ENCODE results near the gene ZER1.

Gene ZER1

DNA sequence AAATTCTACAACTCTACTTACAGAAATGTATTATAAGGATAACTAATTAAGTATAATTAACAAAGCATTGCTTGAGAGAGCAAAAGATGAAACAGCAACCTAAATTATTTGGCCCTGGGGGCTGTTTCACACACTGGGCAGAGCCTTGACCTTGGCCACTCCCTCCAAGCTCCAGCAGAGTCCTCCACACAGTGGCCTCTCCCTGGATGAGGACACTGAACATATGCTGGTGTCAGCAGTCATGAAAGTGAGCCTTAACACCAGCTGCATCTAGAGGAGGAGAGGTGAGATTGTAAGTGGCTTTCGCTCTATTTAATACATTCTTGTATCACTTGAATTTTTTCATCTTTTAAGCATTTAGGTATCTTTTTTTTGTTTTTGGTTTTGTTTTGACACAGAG is 24.5 kb downstream of the ZER1 start:
- TF ChIP-seq, protein P1, sequence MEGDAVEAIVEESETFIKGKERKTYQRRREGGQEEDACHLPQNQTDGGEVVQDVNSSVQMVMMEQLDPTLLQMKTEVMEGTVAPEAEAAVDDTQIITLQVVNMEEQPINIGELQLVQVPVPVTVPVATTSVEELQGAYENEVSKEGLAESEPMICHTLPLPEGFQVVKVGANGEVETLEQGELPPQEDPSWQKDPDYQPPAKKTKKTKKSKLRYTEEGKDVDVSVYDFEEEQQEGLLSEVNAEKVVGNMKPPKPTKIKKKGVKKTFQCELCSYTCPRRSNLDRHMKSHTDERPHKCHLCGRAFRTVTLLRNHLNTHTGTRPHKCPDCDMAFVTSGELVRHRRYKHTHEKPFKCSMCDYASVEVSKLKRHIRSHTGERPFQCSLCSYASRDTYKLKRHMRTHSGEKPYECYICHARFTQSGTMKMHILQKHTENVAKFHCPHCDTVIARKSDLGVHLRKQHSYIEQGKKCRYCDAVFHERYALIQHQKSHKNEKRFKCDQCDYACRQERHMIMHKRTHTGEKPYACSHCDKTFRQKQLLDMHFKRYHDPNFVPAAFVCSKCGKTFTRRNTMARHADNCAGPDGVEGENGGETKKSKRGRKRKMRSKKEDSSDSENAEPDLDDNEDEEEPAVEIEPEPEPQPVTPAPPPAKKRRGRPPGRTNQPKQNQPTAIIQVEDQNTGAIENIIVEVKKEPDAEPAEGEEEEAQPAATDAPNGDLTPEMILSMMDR (IDR thresholded peaks at IDR 0.05; ENCODE audit: insufficient read depth, low read length, poor library complexity, severe bottlenecking): no peak
- DNase-seq (ENCODE audit: extremely low read depth, insufficient read length): no peak

DNA sequence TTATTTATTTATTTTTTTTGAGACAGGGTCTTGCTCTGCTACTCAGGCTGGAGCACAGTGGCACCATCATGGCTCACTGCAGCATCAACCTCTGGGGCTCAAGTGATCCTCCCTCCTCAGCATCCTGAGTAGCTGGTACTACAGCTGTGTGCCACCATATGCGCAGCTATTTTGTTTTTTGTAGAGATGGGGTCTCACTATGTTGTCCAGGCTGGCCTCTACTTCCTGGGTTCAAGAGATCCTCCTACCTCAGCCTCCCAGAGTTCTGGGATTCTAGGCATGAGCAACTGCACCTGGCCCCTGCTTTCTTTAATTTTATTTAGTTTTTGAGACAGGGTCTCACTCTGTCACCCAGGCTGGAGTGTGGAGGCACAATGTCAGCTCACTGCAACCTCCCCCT is 28.3 kb downstream of the ZER1 start:
- no peak overlapping the region for H3K4me3 ChIP-seq (replicated peaks; ENCODE audit: low read depth, low read length)
- TF ChIP-seq, protein P1 (IDR thresholded peaks at IDR 0.05; ENCODE audit: insufficient read depth, low read length, poor library complexity, severe bottlenecking): no peak
- DNase-seq (ENCODE audit: extremely low read depth, insufficient read length): no peak
- peaks cover 4% of the 10 kb centered on the region; the same call in 1 of the 2 replicates for H3K36me3 ChIP-seq (ENCODE audit: control insufficient read depth, insufficient read depth, low read length)
- H3K27me3 ChIP-seq (replicated peaks; ENCODE audit: control insufficient read depth, insufficient read depth, low read length): no peaks in the 10 kb centered on the region

More for the DNA sequence above, 24.5 kb downstream of the ZER1 start:
- peaks cover 11% of the 10 kb centered on the region for H3K36me3 ChIP-seq (ENCODE audit: control insufficient read depth, insufficient read depth, low read length)
- no peaks in the 10 kb centered on the region for H3K27me3 ChIP-seq (replicated peaks; ENCODE audit: control insufficient read depth, insufficient read depth, low read length)
- no peak overlapping the region for H3K4me3 ChIP-seq (replicated peaks; ENCODE audit: low read depth, low read length)

DNA sequence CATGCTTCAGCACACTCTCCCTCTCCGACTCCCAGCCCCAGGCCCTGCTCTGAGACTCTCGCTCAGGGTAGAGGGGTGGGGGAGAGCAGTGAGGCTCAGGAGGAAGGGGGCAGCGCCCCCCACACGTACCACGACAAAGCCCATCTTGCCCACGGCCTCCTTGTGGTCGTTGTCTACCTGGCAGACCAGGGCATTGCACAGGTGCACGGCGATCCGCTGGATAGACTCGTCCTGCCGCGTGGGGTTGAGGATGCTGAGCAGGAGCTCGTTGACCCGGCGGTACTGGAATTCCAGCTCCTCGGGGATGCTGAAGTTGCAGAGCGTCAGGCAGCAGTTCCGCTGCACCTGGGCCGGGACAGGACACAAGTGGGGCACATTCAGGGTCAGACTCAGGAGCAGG is 29.3 kb downstream of the ZER1 start:
- TF ChIP-seq, protein P1 (IDR thresholded peaks at IDR 0.05; ENCODE audit: insufficient read depth, low read length, poor library complexity, severe bottlenecking): no peak
- Histone ChIP-seq H3K36me3 (ENCODE audit: control insufficient read depth, insufficient read depth, low read length) (peaks cover 4% of the 10 kb centered on the region; the same call in 1 of the 2 replicates), H3K27me3 (replicated peaks; ENCODE audit: control insufficient read depth, insufficient read depth, low read length) (no peaks in the 10 kb centered on the region), H3K4me3 (replicated peaks; ENCODE audit: low read depth, low read length) (no peak overlapping the region)
- DNase-seq (ENCODE audit: extremely low read depth, insufficient read length): no peak

DNA sequence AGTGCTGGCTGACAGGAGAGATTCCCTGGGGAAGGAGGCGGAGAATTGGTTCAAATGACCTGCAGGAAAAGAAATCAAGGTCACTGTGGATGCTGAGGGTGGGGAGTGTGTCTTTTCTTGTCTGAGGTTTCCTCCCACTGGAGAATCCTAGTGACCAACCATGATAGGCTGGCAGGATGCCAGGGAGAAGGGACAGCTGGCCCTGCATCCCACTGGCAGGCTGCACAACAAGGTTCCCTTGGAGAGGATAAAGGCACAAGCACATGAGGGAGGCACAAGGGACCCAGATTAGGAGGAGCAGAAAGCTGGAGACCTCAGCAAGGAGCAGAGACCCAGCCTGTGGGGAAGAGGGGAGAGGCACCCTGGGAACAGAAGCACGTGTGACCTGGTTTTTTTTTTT is 36.4 kb downstream of the ZER1 start:
- TF ChIP-seq, protein P1 (IDR thresholded peaks at IDR 0.05; ENCODE audit: insufficient read depth, low read length, poor library complexity, severe bottlenecking): no peak
- Histone ChIP-seq H3K27me3 (replicated peaks; ENCODE audit: control insufficient read depth, insufficient read depth, low read length) (no peaks in the 10 kb centered on the region), H3K36me3 (ENCODE audit: control insufficient read depth, insufficient read depth, low read length) (peaks cover 7% of the 10 kb centered on the region), H3K4me3 (replicated peaks; ENCODE audit: low read depth, low read length) (no peak overlapping the region)
- no peak for DNase-seq (ENCODE audit: extremely low read depth, insufficient read length)

DNA sequence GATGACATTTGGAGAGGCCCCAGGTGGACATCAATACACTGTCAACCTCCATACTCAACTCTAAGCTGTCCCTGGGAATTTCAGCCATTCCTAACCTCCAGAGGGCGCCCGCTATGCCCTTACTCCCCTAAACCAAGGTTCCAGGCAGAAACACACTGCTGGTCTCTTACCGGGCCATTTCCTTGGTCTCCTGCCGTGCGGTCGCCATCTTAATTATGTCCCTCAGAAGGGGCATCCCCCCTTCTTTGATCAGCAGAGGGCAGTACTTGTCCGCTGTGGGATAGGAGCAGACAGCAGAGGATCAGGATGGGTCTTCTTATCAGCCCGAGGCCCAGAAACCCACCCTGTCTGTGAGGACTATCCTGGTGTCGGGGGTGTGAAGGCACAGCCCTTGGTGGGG is 38.5 kb downstream of the ZER1 start:
- H3K4me3 ChIP-seq (replicated peaks; ENCODE audit: low read depth, low read length): no peak overlapping the region
- DNase-seq (ENCODE audit: extremely low read depth, insufficient read length): no peak
- TF ChIP-seq, protein P1 (IDR thresholded peaks at IDR 0.05; ENCODE audit: insufficient read depth, low read length, poor library complexity, severe bottlenecking): peak; percentile 62

DNA sequence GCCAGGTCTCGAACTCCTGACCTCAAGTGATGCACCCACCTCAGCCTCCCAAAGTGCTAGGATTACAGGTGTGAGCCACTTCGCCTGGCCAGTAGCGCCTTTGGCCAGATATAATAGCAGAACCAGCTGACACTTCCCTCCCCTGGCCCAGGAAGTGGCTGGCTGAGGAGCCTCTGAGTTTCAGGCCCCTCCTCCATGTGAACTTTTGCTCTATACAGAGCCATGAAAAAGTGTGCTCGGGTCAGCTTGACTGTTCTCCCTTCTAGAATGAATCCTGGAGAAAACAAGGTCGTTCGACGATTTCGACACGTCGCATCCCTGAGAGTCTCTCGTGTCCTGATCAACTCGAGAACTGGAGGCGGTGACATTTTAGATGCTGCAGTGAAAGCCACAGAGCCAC is 39.2 kb downstream of the ZER1 start:
- TF ChIP-seq, protein P1 (IDR thresholded peaks at IDR 0.05; ENCODE audit: insufficient read depth, low read length, poor library complexity, severe bottlenecking): no peak
- no peak overlapping the region for H3K4me3 ChIP-seq (replicated peaks; ENCODE audit: low read depth, low read length)
- H3K36me3 ChIP-seq (ENCODE audit: control insufficient read depth, insufficient read depth, low read length): peaks cover 6% of the 10 kb centered on the region
- no peaks in the 10 kb centered on the region for H3K27me3 ChIP-seq (replicated peaks; ENCODE audit: control insufficient read depth, insufficient read depth, low read length)
- no peak for DNase-seq (ENCODE audit: extremely low read depth, insufficient read length)

More for the DNA sequence above, 38.5 kb downstream of the ZER1 start:
- no peaks in the 10 kb centered on the region for H3K27me3 ChIP-seq (replicated peaks; ENCODE audit: control insufficient read depth, insufficient read depth, low read length)
- H3K36me3 ChIP-seq (ENCODE audit: control insufficient read depth, insufficient read depth, low read length): peaks cover 6% of the 10 kb centered on the region
